ENCODE measurements around the gene SPACA6. TPM values are rescaled to one million over a fixed set of nuclear protein-coding genes. Genes with fewer than 3 reads are reported as not detected.

Gene SPACA6
- total and polyA plus RNA-seq, 2 experiments from 2014 or later = 7.2 to 13.1 TPM

DNA sequence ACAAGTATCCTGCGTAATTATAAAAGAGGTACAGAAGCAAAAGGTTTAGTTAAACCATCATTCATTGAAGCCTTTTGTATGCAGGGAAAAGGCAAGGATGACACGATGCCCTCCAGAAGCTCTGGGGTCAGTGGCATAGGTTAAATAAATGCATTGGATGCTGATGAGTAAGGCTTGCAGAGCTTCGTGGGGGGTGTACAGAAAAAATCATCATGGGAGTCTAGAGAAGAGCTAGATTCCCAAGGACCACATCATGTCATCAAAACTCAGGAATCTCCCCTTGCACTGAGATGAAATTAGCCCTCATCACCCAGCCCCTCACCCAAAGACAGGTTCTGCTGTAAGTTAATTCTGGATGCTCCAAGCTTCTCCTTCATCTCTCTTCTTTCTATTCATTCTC is 50.3 kb downstream of the SPACA6 start:
- no peaks in the 10 kb centered on the region for H3K9me2 ChIP-seq (replicated peaks; ENCODE audit: insufficient read depth)
- H3K36me3 ChIP-seq (replicated peaks; ENCODE audit: insufficient read depth, low read depth) = no peaks in the 10 kb centered on the region
- H3K4me2 ChIP-seq = no peak overlapping the region
- no peaks in the 10 kb centered on the region for H3K27me3 ChIP-seq
- 81% methylated on average over 3 of the region's 3 CpGs for WGBS (ENCODE audit: low lambda C conversion rate, missing lambda C conversion rate)
- TF ChIP-seq EZH2 (IDR thresholded peaks at IDR 0.05; ENCODE audit: borderline replicate concordance) (no peak), EZH2phosphoT487 (IDR thresholded peaks at IDR 0.05; ENCODE audit: low read depth, severe bottlenecking, unreplicated experiment) (no peak)
- TF ChIP-seq, protein P1, sequence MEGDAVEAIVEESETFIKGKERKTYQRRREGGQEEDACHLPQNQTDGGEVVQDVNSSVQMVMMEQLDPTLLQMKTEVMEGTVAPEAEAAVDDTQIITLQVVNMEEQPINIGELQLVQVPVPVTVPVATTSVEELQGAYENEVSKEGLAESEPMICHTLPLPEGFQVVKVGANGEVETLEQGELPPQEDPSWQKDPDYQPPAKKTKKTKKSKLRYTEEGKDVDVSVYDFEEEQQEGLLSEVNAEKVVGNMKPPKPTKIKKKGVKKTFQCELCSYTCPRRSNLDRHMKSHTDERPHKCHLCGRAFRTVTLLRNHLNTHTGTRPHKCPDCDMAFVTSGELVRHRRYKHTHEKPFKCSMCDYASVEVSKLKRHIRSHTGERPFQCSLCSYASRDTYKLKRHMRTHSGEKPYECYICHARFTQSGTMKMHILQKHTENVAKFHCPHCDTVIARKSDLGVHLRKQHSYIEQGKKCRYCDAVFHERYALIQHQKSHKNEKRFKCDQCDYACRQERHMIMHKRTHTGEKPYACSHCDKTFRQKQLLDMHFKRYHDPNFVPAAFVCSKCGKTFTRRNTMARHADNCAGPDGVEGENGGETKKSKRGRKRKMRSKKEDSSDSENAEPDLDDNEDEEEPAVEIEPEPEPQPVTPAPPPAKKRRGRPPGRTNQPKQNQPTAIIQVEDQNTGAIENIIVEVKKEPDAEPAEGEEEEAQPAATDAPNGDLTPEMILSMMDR (IDR thresholded peaks at IDR 0.05; ENCODE audit: poor library complexity) = no peak
- H2AFZ ChIP-seq = no peak overlapping the region
- H3K4me1 ChIP-seq (ENCODE audit: insufficient read depth) = no peaks in the 10 kb centered on the region
- H3K79me2 ChIP-seq = no peaks in the 10 kb centered on the region
- H3K4me3 ChIP-seq = no peak overlapping the region
- no peak for DNase-seq (ENCODE audit: low spot score)
- H4K20me1 ChIP-seq (ENCODE audit: insufficient read depth, poor library complexity, severe bottlenecking) = no peaks in the 10 kb centered on the region
- no peaks in the 10 kb centered on the region for H3K9me3 ChIP-seq (ENCODE audit: low read depth)
- H3K27ac ChIP-seq = no peak overlapping the region

DNA sequence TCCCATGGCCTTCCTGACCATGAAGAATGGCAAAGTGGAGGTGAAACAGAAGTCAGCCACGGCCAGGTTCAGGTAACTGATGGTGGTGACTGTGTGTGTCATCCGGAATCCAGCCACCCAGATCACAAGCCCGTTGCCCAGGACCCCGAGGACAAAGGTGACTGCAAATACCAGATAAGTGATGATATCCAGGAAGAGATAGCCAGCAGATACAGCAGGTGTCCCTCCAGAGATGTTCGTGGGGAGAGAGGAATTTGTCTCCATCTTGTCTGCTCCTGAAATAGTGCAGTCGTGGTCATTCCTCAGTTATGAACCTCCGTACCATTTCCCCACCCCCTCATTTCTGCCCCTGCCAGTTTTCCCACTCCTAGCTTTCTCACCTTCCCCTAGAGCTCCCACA is 53.6 kb downstream of the SPACA6 start:
- WGBS (ENCODE audit: low lambda C conversion rate, missing lambda C conversion rate) = 71% methylated on average over 7 of the region's 7 CpGs

DNA sequence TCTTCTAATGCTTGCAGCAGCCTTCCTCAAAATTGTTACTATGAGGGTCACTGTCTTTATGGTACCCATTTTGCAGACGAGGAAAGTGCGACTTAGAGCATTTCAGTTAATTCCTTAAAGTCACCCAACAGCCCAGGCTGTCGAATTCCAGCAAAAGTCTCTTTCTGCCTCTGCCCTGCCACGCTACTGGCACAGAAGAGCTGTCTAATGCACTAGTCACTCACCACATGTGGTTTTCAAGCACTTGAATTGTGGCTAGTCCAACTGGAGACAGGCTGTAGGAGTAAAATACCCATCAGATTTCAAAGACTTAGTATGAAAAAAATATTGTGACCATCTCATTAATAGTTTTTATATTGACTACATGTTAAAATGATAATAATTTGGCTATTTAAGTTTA is 56.8 kb downstream of the SPACA6 start:
- Histone ChIP-seq H3K4me3 (no peak overlapping the region), H3K9me3 (ENCODE audit: low read depth) (no peaks in the 10 kb centered on the region), H3K27me3 (no peaks in the 10 kb centered on the region), H3K9me2 (replicated peaks; ENCODE audit: insufficient read depth) (no peaks in the 10 kb centered on the region), H4K20me1 (ENCODE audit: insufficient read depth, poor library complexity, severe bottlenecking) (no peaks in the 10 kb centered on the region), H3K4me2 (no peak overlapping the region), H3K79me2 (no peaks in the 10 kb centered on the region), H3K27ac (no peak overlapping the region), H2AFZ (no peak overlapping the region), H3K4me1 (ENCODE audit: insufficient read depth) (no peaks in the 10 kb centered on the region), H3K36me3 (replicated peaks; ENCODE audit: insufficient read depth, low read depth) (no peaks in the 10 kb centered on the region)
- TF ChIP-seq, protein P1 (IDR thresholded peaks at IDR 0.05; ENCODE audit: poor library complexity) = no peak
- TF ChIP-seq EZH2 (IDR thresholded peaks at IDR 0.05; ENCODE audit: borderline replicate concordance) (no peak), EZH2phosphoT487 (IDR thresholded peaks at IDR 0.05; ENCODE audit: low read depth, severe bottlenecking, unreplicated experiment) (no peak)
- no peak for DNase-seq (ENCODE audit: low spot score)
- WGBS (ENCODE audit: low lambda C conversion rate, missing lambda C conversion rate) = 64% methylated on average over 4 of the region's 4 CpGs

More for the DNA sequence above, 53.6 kb downstream of the SPACA6 start:
- no peaks in the 10 kb centered on the region for H3K9me3 ChIP-seq (ENCODE audit: low read depth)
- no peaks in the 10 kb centered on the region for H3K79me2 ChIP-seq
- no peaks in the 10 kb centered on the region for H3K36me3 ChIP-seq (replicated peaks; ENCODE audit: insufficient read depth, low read depth)
- no peak for DNase-seq (ENCODE audit: low spot score)
- no peak overlapping the region for H3K4me3 ChIP-seq
- H3K9me2 ChIP-seq (replicated peaks; ENCODE audit: insufficient read depth) = no peaks in the 10 kb centered on the region
- TF ChIP-seq EZH2phosphoT487 (IDR thresholded peaks at IDR 0.05; ENCODE audit: low read depth, severe bottlenecking, unreplicated experiment) (no peak), EZH2 (IDR thresholded peaks at IDR 0.05; ENCODE audit: borderline replicate concordance) (no peak)
- TF ChIP-seq, protein P1 (IDR thresholded peaks at IDR 0.05; ENCODE audit: poor library complexity) = no peak
- H4K20me1 ChIP-seq (ENCODE audit: insufficient read depth, poor library complexity, severe bottlenecking) = no peaks in the 10 kb centered on the region
- no peak overlapping the region for H2AFZ ChIP-seq
- no peak overlapping the region for H3K27ac ChIP-seq
- H3K4me1 ChIP-seq (ENCODE audit: insufficient read depth) = no peaks in the 10 kb centered on the region
- no peak overlapping the region for H3K4me2 ChIP-seq
- no peaks in the 10 kb centered on the region for H3K27me3 ChIP-seq

Measured in hepatocyte (in vitro differentiated cells).